Measurements from ENCODE around the gene HTT.
A peak's percentile ranks its signal among the peaks of the same experiment; 100 is the strongest.

Gene HTT

GRCh38 chr4:3074078-3074845 is at the start of gene HTT, which contains the start of gene HTT-AS:
Gene HTT, plus strand, starts transcription at chr4:3074681. Its CDS starts 145 bp downstream, at chr4:3074826.
Gene HTT-AS, minus strand, starts transcription at chr4:3074538.
- peak within 1 kb of the TSS; percentile 75 for H3K27ac ChIP-seq
- peak; percentile 76 for DNase-seq (ENCODE audit: low read depth, low spot score)

- no peak for DNase-seq (ENCODE audit: low read depth, low spot score)
- H3K27ac ChIP-seq, result no peak overlapping the region
Observed at GRCh38 chr4:3025881-3026280, 48.6 kb upstream of the HTT start.

DNA sequence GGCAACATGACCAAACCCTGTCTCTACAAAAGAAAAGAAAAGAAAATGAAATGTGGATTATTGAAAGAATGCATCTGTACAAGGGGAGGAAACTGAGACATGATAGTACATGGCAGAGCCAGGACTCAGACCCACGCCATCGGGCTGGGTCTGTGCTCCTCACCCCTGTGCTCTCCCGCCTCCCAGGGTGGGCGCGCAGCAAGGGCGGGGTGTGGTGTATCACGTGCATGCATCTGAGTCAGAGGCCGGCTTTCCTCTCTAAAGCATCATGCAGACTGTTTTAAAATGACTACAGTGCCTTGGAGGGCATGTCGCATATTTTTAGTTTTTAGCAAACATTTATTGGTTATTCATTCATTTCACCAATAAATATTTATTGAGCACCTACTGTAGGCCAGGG is 47.9 kb upstream of the HTT start:
- no peak overlapping the region for H3K27ac ChIP-seq
- no peak for DNase-seq (ENCODE audit: low read depth, low spot score)

GRCh38 chr4:3029464-3029863 is 45.0 kb upstream of the HTT start:
- no peak overlapping the region for H3K27ac ChIP-seq
- DNase-seq (ENCODE audit: low read depth, low spot score), result no peak

- no peak for DNase-seq (ENCODE audit: low read depth, low spot score)
- H3K27ac ChIP-seq, result no peak overlapping the region
Observed at GRCh38 chr4:3030566-3031356, 43.7 kb upstream of the HTT start.

- DNase-seq (ENCODE audit: low read depth, low spot score), result no peak
- no peak overlapping the region for H3K27ac ChIP-seq
Observed at GRCh38 chr4:3031357-3032082, 43.0 kb upstream of the HTT start.

DNA sequence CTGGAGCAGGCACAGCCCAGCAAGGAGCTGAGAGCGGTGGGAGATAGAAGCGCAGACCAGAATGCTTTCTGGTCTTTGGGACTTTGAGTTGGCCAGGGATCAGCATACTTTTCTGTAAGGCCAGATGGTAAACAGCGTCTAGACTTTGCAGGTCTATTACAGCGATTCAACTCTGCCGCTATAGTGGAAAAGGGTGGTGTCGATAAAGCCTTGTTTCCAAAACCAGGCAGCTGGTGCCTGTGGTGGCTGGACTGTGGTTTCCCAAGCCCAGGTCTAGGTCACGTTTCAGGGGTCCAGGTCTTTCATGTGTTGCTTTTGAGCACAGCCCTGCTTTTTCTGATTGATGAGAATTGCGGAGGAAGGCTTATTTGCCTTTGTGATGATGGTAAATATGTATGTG is 40.2 kb upstream of the HTT start:
- H3K27ac ChIP-seq, result no peak overlapping the region
- no peak for DNase-seq (ENCODE audit: low read depth, low spot score)

- no peak overlapping the region for H3K27ac ChIP-seq
- no peak for DNase-seq (ENCODE audit: low read depth, low spot score)
Observed at GRCh38 chr4:3035249-3035648, 39.2 kb upstream of the HTT start.

DNA sequence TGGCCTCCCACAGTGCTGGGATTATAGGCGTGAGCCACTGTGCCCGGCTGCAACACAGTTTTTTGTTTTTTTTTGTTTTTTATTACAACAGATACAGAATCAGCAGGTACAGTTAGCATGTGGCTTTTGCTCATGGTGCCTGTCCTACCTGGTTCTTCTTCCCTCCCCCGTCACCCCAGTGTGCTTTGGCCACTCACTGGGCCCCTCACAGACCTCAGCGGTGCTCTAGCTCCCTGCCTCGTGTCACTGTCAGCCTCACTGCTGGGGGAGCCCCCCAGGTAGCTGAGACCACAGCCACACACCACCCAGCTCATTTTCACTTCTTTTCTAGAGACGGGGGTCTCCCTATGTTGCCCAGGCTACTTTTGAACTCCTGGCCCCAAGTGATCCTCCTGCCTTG is 38.8 kb upstream of the HTT start:
- DNase-seq (ENCODE audit: low read depth, low spot score), result no peak
- no peak overlapping the region for H3K27ac ChIP-seq

- no peak for DNase-seq (ENCODE audit: low read depth, low spot score)
Observed at GRCh38 chr4:3036131-3036952, 38.1 kb upstream of the HTT start.

DNA sequence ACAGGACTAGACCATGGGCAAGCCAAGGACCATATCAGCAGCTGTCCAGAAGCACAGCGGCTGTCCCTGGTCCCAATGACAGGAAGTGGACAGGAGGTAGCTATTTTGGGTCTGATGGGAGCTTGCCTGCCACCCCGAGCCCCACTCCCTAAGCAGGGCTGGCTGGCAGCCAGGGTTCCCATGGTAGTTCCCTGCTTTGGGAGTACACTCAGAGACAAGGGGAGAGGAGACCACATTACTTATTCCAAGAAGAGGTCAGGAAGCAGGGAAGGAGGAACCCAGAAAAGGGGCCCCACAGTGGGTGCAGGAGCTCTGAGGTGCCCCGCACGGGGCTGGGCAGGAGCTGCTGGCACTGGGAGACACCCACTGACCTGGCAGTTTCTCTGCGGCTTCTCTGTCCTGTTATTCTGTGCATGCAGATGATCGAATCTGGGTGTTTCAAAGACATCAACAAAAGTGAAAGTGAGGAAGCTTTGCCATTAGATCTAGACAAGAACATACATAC is 36.5 kb upstream of the HTT start:
- DNase-seq (ENCODE audit: low read depth, low spot score), result no peak
- H3K27ac ChIP-seq, result no peak overlapping the region

More at GRCh38 chr4:3036131-3036952, 38.1 kb upstream of the HTT start:
- no peak overlapping the region for H3K27ac ChIP-seq

- no peak overlapping the region for H3K27ac ChIP-seq
- DNase-seq (ENCODE audit: low read depth, low spot score), result no peak
Observed at GRCh38 chr4:3039706-3040366, 34.6 kb upstream of the HTT start.

DNA sequence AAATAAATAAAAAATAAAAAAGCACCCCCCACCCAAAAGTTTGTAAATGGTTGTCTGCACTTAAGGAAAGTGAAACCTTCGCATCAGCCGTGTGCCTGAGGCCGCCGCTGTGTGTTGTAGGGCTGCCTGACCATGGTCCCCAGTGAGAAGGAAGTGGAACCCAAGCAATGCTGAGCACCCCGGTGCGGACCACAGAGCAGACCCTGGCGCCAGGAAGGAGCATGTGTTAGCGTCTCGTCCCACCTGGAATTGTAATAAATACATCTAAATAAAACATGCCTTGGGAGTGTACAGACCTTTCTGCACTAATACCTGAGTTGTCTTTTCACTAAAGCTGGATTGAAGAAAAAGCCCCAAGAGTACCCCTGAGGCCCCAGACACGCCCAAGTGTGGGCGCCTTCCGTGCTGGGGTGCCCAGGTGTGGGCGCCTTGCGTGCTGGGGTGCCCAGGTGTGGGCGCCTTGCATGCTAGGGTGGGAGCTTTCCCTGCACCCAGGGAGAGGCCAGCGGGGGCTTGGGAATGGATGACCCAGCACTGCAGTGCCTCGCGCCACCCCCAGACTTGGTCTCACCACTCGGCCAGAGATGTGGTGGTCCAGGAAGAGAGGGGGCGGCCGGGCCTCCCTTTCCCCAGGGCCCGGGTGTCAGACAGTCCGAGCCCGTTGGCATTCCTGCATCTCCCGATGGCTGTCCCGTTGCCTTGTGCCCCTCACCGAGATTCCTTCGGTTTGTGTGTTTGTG is 33.9 kb upstream of the HTT start:
- DNase-seq (ENCODE audit: low read depth, low spot score), result no peak
- no peak overlapping the region for H3K27ac ChIP-seq

GRCh38 chr4:3041192-3042142 is 33.0 kb upstream of the HTT start:
- no peak overlapping the region for H3K27ac ChIP-seq
- no peak for DNase-seq (ENCODE audit: low read depth, low spot score)

DNA sequence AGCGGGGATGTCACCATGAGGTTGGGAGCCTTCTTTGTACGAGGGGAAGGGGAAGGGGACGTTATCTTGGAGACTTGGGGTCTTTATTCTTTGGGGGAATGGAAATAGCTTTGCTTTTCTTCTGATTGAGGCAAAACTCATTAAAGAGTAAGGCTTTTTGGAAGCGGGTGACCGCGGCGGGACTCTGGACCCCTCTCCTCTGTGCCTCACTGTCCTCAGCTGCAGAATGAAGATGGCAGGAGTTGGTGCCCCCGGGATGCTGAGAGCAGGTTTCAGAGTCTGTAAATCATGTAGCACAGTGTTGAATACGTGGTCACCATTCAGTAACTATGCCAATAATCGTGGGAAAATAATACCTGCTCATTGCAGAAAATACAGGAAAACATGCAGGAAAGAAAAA is 32.3 kb upstream of the HTT start:
- no peak overlapping the region for H3K27ac ChIP-seq
- no peak for DNase-seq (ENCODE audit: low read depth, low spot score)

DNA sequence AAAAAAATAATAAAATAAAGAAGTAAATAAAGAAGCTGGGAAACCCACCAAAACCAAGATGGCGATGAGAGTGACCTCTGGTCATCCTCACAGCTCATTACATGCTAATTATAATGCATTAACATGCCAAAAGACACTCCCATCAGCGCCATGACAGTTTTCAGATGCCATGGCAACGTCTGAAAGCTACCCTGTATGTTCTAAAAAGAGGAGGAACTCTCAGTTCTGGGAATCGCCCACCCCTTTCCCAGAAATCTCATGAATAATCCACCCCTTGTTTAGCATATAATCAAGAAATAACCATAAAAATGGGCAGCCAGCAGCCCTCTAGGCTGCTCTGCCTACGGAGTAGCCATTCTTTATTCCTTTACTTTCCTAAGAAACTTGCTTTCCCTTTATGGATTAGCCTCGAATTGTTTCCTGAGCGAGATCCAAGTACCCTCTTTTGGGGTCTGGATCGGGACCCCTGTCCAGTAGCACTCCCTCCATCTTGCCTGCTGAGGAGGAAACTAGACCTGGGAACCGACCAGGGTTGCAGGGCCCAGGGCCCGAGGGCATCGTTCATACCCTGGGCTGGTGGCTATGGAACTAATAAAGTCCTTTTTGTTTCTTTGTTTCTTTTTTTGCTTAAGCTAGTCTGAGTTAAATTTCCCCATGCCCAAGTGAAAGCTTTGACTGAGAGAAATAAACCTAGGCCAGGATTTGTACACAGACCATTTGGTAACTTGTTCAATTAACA is 31.0 kb upstream of the HTT start:
- no peak overlapping the region for H3K27ac ChIP-seq

More for the DNA sequence above, 31.0 kb upstream of the HTT start:
- no peak for DNase-seq (ENCODE audit: low read depth, low spot score)

Data from epithelial cell of prostate (primary cell).